SK-N-SH (cell line): ENCODE results near the gene TAF4. TPM values are rescaled to one million over a fixed set of nuclear protein-coding genes. Genes with fewer than 3 reads are reported as not detected.

Experiments
- CTCF ChIA-PET: fragments of 300-600, 350-600 bp; formaldehyde crosslinking; extraction: SDS; loops from one replicate; lab custom pipeline; 2021; lab: Yijun Ruan, JAX
- POLR2A ChIA-PET: fragments of 350-600 bp; sonication (Branson Sonifier 250); formaldehyde crosslinking; extraction: SDS; loops from one replicate; lab custom pipeline; 2020; ENCODE audit warnings: antibody characterized with exemption, inconsistent platforms; lab: Yijun Ruan, JAX
- DNase-seq: peaks from one replicate; pipeline ENCODE4 v3.0.0; 2012
- H2AFZ ChIP-seq: fragments of 200-600 bp; sonication (generic); 2 replicates; pipeline ENCODE4 v1.8.1; 2016; ENCODE audit warnings: antibody characterized with exemption, mild to moderate bottlenecking, low read depth
- H3F3A ChIP-seq: fragments of 200-600 bp; sonication (generic); replicated peaks from 2 replicates; pipeline ENCODE3; 2016; ENCODE audit warnings: antibody characterized with exemption, mild to moderate bottlenecking; ENCODE audit not compliant: insufficient read depth
- H3K27ac ChIP-seq, 2 experiments: fragments of 200-500 bp in 1 of 2; fragments of 200-600 bp in 1 of 2; sonication (Bioruptor generic) in 1 of 2; sonication (generic), shearing (Covaris generic) in 1 of 2; 2 replicates each; pipeline versions ENCODE4 v1.5.1 to v1.6.1; 2014 to 2016; ENCODE audit warnings: low read depth in 2 of 2, inconsistent platforms in 1 of 2, low read length in 1 of 2, mild to moderate bottlenecking in 1 of 2, mixed read lengths in 1 of 2
- H3K27me3 ChIP-seq: fragments of 200-600 bp; sonication (generic), shearing (Covaris generic); 2 replicates; pipeline ENCODE4 v1.6.1; 2016; ENCODE audit warnings: mixed run types; ENCODE audit not compliant: insufficient read depth
- H3K36me3 ChIP-seq, 2 experiments: fragments of 200-500 bp in 1 of 2; fragments of 200-600 bp in 1 of 2; sonication (Bioruptor generic) in 1 of 2; sonication (generic) in 1 of 2; replicated peaks in 1 of 2; 2 replicates each; pipeline versions ENCODE3 to v1.5.1; 2014 to 2016; ENCODE audit warnings: low read length in 1 of 2, mild to moderate bottlenecking in 1 of 2; ENCODE audit not compliant: insufficient read depth in 2 of 2, control insufficient read depth in 1 of 2
- H3K4me1 ChIP-seq, 2 experiments: fragments of 200-500 bp in 1 of 2; fragments of 200-600 bp in 1 of 2; sonication (Bioruptor generic) in 1 of 2; sonication (generic), shearing (Covaris generic) in 1 of 2; 2 replicates each; pipeline versions ENCODE4 v1.5.1 to v1.6.1; 2014 to 2016; ENCODE audit warnings: low read depth in 1 of 2, low read length in 1 of 2, mixed run types in 1 of 2; ENCODE audit not compliant: insufficient read depth in 2 of 2, control insufficient read depth in 1 of 2
- H3K4me2 ChIP-seq: fragments of 200-600 bp; sonication (generic), shearing (Covaris generic); 2 replicates; pipeline ENCODE4 v1.6.1; 2017; ENCODE audit warnings: mixed run types
- H3K4me3 ChIP-seq, 2 experiments: fragments of 200-500 bp in 1 of 2; fragments of 200-600 bp in 1 of 2; sonication (Bioruptor generic) in 1 of 2; sonication (generic), shearing (Covaris generic) in 1 of 2; 2 replicates each; pipeline versions ENCODE4 v1.5.1 to v1.8.1; 2014 to 2016; ENCODE audit warnings: low read depth in 2 of 2, inconsistent platforms in 1 of 2, low read length in 1 of 2, mild to moderate bottlenecking in 1 of 2, mixed read lengths in 1 of 2, moderate library complexity in 1 of 2
- H3K79me2 ChIP-seq: fragments of 200-600 bp; sonication (generic); 2 replicates; pipeline ENCODE4 v1.8.1; 2017; ENCODE audit warnings: mild to moderate bottlenecking; ENCODE audit not compliant: insufficient read depth
- H3K9ac ChIP-seq: fragments of 200-600 bp; sonication (generic); 2 replicates; pipeline ENCODE4 v1.6.1; 2017; ENCODE audit warnings: mixed run types
- H3K9me2 ChIP-seq: fragments of 200-600 bp; sonication (generic); 2 replicates; pipeline ENCODE4 v1.6.1; 2017; ENCODE audit warnings: mixed run types
- H3K9me3 ChIP-seq: fragments of 200-600 bp; sonication (generic); 2 replicates; pipeline ENCODE4 v1.6.1; 2017; ENCODE audit warnings: mixed run types, mild to moderate bottlenecking, moderate library complexity
- H4K20me1 ChIP-seq: fragments of 200-600 bp; sonication (generic); 2 replicates; pipeline ENCODE4 v1.6.1; 2017; ENCODE audit warnings: mild to moderate bottlenecking, mixed run types; ENCODE audit not compliant: insufficient read depth
- CHD2 ChIP-seq: fragments of 150-350 bp; IDR thresholded peaks from 2 replicates; pipeline ENCODE4 v1.6.1; 2018; ENCODE audit warnings: low read length; ENCODE audit not compliant: partially characterized antibody
- EP300 ChIP-seq, 2 experiments: IDR thresholded peaks; 2 replicates each; pipeline versions ENCODE4 v1.4.0 to v1.6.1; 2012; ENCODE audit warnings: borderline replicate concordance in 1 of 2, low read depth in 1 of 2, low read length in 1 of 2
- MEF2A ChIP-seq: IDR thresholded peaks from 2 replicates; pipeline ENCODE4 v1.4.0; 2012; ENCODE audit warnings: low read depth, borderline replicate concordance
- NFIC ChIP-seq: IDR thresholded peaks from 2 replicates; pipeline ENCODE4 v1.4.0; 2012; ENCODE audit warnings: borderline replicate concordance
- NRF1 ChIP-seq: IDR thresholded peaks from 2 replicates; pipeline ENCODE4 v1.6.1; 2012; ENCODE audit warnings: low read depth, mild to moderate bottlenecking, low read length
- POLR2AphosphoS5 ChIP-seq: IDR thresholded peaks from 2 replicates; pipeline ENCODE4 v1.6.1; 2012; ENCODE audit warnings: low read depth, low read length
- RAD21 ChIP-seq: IDR thresholded peaks from 2 replicates; pipeline ENCODE4 v1.6.1; 2012; ENCODE audit warnings: mild to moderate bottlenecking, low read length
- REST ChIP-seq: IDR thresholded peaks from 2 replicates; pipeline ENCODE4 v1.6.1; 2012; ENCODE audit warnings: mild to moderate bottlenecking, low read depth, low read length, moderate library complexity
- SIN3A ChIP-seq: IDR thresholded peaks from 2 replicates; pipeline ENCODE4 v1.6.1; 2012; ENCODE audit warnings: low read depth, mild to moderate bottlenecking, low read length, moderate library complexity, borderline replicate concordance
- TCF12 ChIP-seq: IDR thresholded peaks from 2 replicates; pipeline ENCODE4 v1.4.0; 2012
- WGBS: methylation state at CpG from one replicate; pipeline ENCODE4 v1.1.6; 2017; ENCODE audit warnings: low lambda C conversion rate; 5-methylcytosine and 5-hydroxymethylcytosine counted together
- polyA plus RNA-seq, 3 experiments: library from polyadenylated mRNA; depleted of rRNA; stranded (reverse); fragments of >200 nt; gene quantifications; 2 replicates each; pipeline ENCODE4 v1.2.3, GENCODE V29; 2012

Gene TAF4
- polyA plus RNA-seq, 1 of the 3 experiments (the other 2 are of a cell fraction): 4.8 TPM

GRCh38 chr20:62029296-62029695 lies 36.4 kb downstream of the TAF4 start:
- H3K79me2 ChIP-seq: peaks cover 91% of the 10 kb centered on the region
- WGBS: 92% methylated on average over 15 of the region's 15 CpGs

GRCh38 chr20:62028384-62028783 lies 37.3 kb downstream of the TAF4 start:
- no peaks in the 10 kb centered on the region for H3K9me3 ChIP-seq
- no peaks in the 10 kb centered on the region for H3F3A ChIP-seq
- H3K27ac ChIP-seq: no peak overlapping the region
- H4K20me1 ChIP-seq: peaks cover 85% of the 10 kb centered on the region
- H3K79me2 ChIP-seq: peaks cover 91% of the 10 kb centered on the region
- WGBS: 92% methylated on average over 13 of the region's 14 CpGs
- no peaks in the 10 kb centered on the region for H3K27me3 ChIP-seq
- ChIA-PET CTCF (interaction anchor here (0.6 to 1.4 kb wide), 3 partner anchors 18 to 93 kb away, joined by 3 to 4 read pairs (median 3); no protein-coding TSS in a partner anchor), POLR2A (no interaction called here)
- H3K4me2 ChIP-seq: no peak overlapping the region
- H3K4me3 ChIP-seq: no peak overlapping the region
- no peaks in the 10 kb centered on the region for H3K9me2 ChIP-seq
- no peak for DNase-seq
- no peak overlapping the region for H3K9ac ChIP-seq
- TF ChIP-seq EP300 (IDR thresholded peaks at IDR 0.05; ENCODE audit: borderline replicate concordance in 1 of 2, low read depth in 1 of 2, low read length in 1 of 2): no peak
- no peak for TF ChIP-seq TCF12
- H3K4me1 ChIP-seq: peaks cover 0 to 66% of the 10 kb centered on the region in 2 experiments; a peak in 1 of 4 replicates
- no peaks in the 10 kb centered on the region for H3K36me3 ChIP-seq
- no peak overlapping the region for H2AFZ ChIP-seq

More at GRCh38 chr20:62029296-62029695, 36.4 kb downstream of the TAF4 start:
- Histone ChIP-seq H3K27me3 (no peaks in the 10 kb centered on the region), H2AFZ (no peak overlapping the region), H3K4me1 (peaks cover 0 to 66% of the 10 kb centered on the region in 2 experiments; a peak in 1 of 4 replicates), H3K9me2 (no peaks in the 10 kb centered on the region), H3F3A (no peaks in the 10 kb centered on the region), H3K4me2 (no peak overlapping the region), H3K27ac (no peak overlapping the region; a peak in 1 of 4 replicates), H3K9ac (no peak overlapping the region), H4K20me1 (peaks cover 81% of the 10 kb centered on the region), H3K36me3 (no peaks in the 10 kb centered on the region), H3K9me3 (no peaks in the 10 kb centered on the region), H3K4me3 (no peak overlapping the region)
- TF ChIP-seq REST (no peak), RAD21 (no peak), SIN3A (no peak), CHD2 (no peak), POLR2AphosphoS5 (no peak), NRF1 (no peak), TCF12 (no peak), MEF2A (no peak), NFIC (no peak)
- ChIA-PET POLR2A (no interaction called here), CTCF (interaction anchor here (1.3 to 1.4 kb wide), 2 partner anchors 19 to 92 kb away, joined by 3 to 4 read pairs; no protein-coding TSS in a partner anchor)
- DNase-seq: no peak
